Mammary epithelial cell (primary cell): ENCODE data around the gene PRAMEF17.

Source experiments
- CTCF ChIP-seq, 2 donors: IDR thresholded peaks in 1 of 2; conservative IDR thresholded peaks in 1 of 2; 2 replicates each; pipeline ENCODE4 v1.5.1; 2011 to 2012; ENCODE audit warnings: inconsistent platforms in 2 of 2, low read length in 2 of 2, mild to moderate bottlenecking in 2 of 2, control low read depth in 1 of 2, low read depth in 1 of 2; ENCODE audit not compliant: insufficient read depth in 1 of 2; ENCODE audit errors: extremely low read depth in 1 of 2
- EZH2 ChIP-seq: IDR thresholded peaks from 2 replicates; pipeline ENCODE4 v1.6.1; 2012; ENCODE audit warnings: low read length, inconsistent platforms, borderline replicate concordance

- TF ChIP-seq CTCF (conservative IDR thresholded peaks at IDR 0.05 in 1 of 2, IDR thresholded peaks at IDR 0.05 in 1 of 2; ENCODE audit: extremely low read depth in 1 of 2, insufficient read depth in 1 of 2, low read depth in 1 of 2, low read length in 2 of 2) (no peak), EZH2 (no peak)
Measured at GRCh38 chr1:13435458-13435857, 46.0 kb downstream of the PRAMEF17 start.
